Smooth muscle cell (in vitro differentiated cells): Measurements from ENCODE around the gene ACTMAP. TPM values are rescaled to one million over a fixed set of nuclear protein-coding genes. Genes with fewer than 3 reads are reported as not detected.

ENCODE experiments used
- DNase-seq: peaks from one replicate; lab custom pipeline; 2025; ENCODE audit not compliant: unreplicated experiment; lab: John Stamatoyannopoulos, UW
- H2AFZ ChIP-seq: fragments of 200-600 bp; sonication (generic); 2 replicates; pipeline ENCODE4 v1.6.0; 2016; ENCODE audit warnings: antibody characterized with exemption, low read depth, mild to moderate bottlenecking
- H3F3A ChIP-seq: fragments of 200-600 bp; sonication (generic); 2 replicates; pipeline ENCODE4 v1.6.0; 2017; ENCODE audit warnings: antibody characterized with exemption, low read depth
- H3K27ac ChIP-seq: fragments of 200-600 bp; sonication (generic); 2 replicates; pipeline ENCODE4 v1.5.1; 2016; ENCODE audit warnings: low read depth, mild to moderate bottlenecking
- H3K27me3 ChIP-seq: fragments of 200-600 bp; sonication (generic); 2 replicates; pipeline ENCODE4 v1.6.1; 2016; ENCODE audit warnings: low read depth, mild to moderate bottlenecking
- H3K36me3 ChIP-seq: fragments of 200-600 bp; sonication (generic); 2 replicates; pipeline ENCODE4 v1.5.1; 2016; ENCODE audit warnings: low read depth
- H3K4me1 ChIP-seq: fragments of 200-600 bp; sonication (generic); 2 replicates; pipeline ENCODE4 v1.5.1; 2016; ENCODE audit warnings: low read depth
- H3K4me2 ChIP-seq: fragments of 200-600 bp; sonication (generic); 2 replicates; pipeline ENCODE4 v1.6.0; 2016; ENCODE audit warnings: mild to moderate bottlenecking
- H3K4me3 ChIP-seq: fragments of 200-600 bp; sonication (generic); 2 replicates; pipeline ENCODE4 v1.5.1; 2016; ENCODE audit warnings: mild to moderate bottlenecking
- H3K79me2 ChIP-seq: fragments of 200-600 bp; sonication (generic); 2 replicates; pipeline ENCODE4 v1.6.0; 2016; ENCODE audit warnings: low read depth, mild to moderate bottlenecking
- H3K9ac ChIP-seq: fragments of 200-600 bp; sonication (generic); 2 replicates; pipeline ENCODE4 v1.6.0; 2016; ENCODE audit warnings: low read depth
- H3K9me3 ChIP-seq: fragments of 200-600 bp; sonication (generic); replicated peaks from 2 replicates; pipeline ENCODE4 v1.5.1; 2016; ENCODE audit warnings: low read depth
- H4K20me1 ChIP-seq: fragments of 200-600 bp; sonication (generic); 2 replicates; pipeline ENCODE4 v1.6.0; 2016; ENCODE audit warnings: low read depth
- CTCF ChIP-seq: fragments of 200-600 bp; sonication (generic); IDR thresholded peaks from 2 replicates; pipeline ENCODE4 v1.5.1; 2017; ENCODE audit warnings: borderline replicate concordance, mild to moderate bottlenecking, antibody characterized with exemption; ENCODE audit not compliant: insufficient read depth, poor library complexity, severe bottlenecking
- WGBS: methylation state at CpG from one replicate; pipeline ENCODE4 v1.1.7; 2016; ENCODE audit warnings: low lambda C conversion rate; 5-methylcytosine and 5-hydroxymethylcytosine counted together
- polyA plus RNA-seq: library from polyadenylated mRNA; unstranded; fragments of >200 nt; fragmentation: Nextera tagmentation; extraction: Ambion mirVana; gene quantifications from 2 replicates; pipeline ENCODE4 v1.2.1, GENCODE V29; 2016
- total RNA-seq: library from RNA; depleted of rRNA; stranded (reverse); fragments of >200 nt; gene quantifications from 2 replicates; pipeline ENCODE4 v1.2.3, GENCODE V29; 2014

ACTMAP gene
- total and polyA plus RNA-seq, 2 experiments from 2014 or later, result 2.9 to 8.6 TPM

GRCh38 chr19:40777937-40778705 is 27.8 kb upstream of the ACTMAP start, which contains the start of gene RAB4B:
Gene RAB4B (plus strand): TSS chr19:40778247. CDS start chr19:40778376, 129 bp downstream.
- H4K20me1 ChIP-seq, result no peaks in the 10 kb centered on the region
- peaks cover 7% of the 10 kb centered on the region for H3F3A ChIP-seq
- peaks cover 4% of the 10 kb centered on the region for H3K4me1 ChIP-seq
- peak within 1 kb of the TSS; percentile 60 for H3K4me3 ChIP-seq
- H2AFZ ChIP-seq, result peak within 1 kb of the TSS; percentile 57
- H3K79me2 ChIP-seq, result no peaks in the 10 kb centered on the region
- peak within 1 kb of the TSS; percentile 89 for H3K4me2 ChIP-seq
- H3K36me3 ChIP-seq, result no peaks in the 10 kb centered on the region
- TF ChIP-seq CTCF, result no peak
- H3K9me3 ChIP-seq, result no peaks in the 10 kb centered on the region
- peak within 1 kb of the TSS; percentile 92 for H3K27ac ChIP-seq
- peak within 1 kb of the TSS; percentile 78 for H3K9ac ChIP-seq
- peak; percentile 98 for DNase-seq
- H3K27me3 ChIP-seq, result no peaks in the 10 kb centered on the region
- WGBS, result under 1% methylated on average over 51 of the region's 56 CpGs

- Histone ChIP-seq H2AFZ (peak overlapping the region; percentile 57), H4K20me1 (no peaks in the 10 kb centered on the region), H3F3A (peaks cover 7% of the 10 kb centered on the region), H3K36me3 (no peaks in the 10 kb centered on the region), H3K79me2 (no peaks in the 10 kb centered on the region), H3K9ac (peak overlapping the region; percentile 78), H3K9me3 (no peaks in the 10 kb centered on the region), H3K4me1 (peaks cover 4% of the 10 kb centered on the region), H3K27me3 (no peaks in the 10 kb centered on the region), H3K4me3 (peak overlapping the region; percentile 60), H3K27ac (peak overlapping the region; percentile 92), H3K4me2 (peak overlapping the region; percentile 89)
- 1% methylated on average over 7 of the region's 10 CpGs for WGBS
- no peak for DNase-seq
- TF ChIP-seq CTCF, result no peak
These were observed 27.3 kb upstream of the ACTMAP start for GRCh38 chr19:40777645-40777936.

GRCh38 chr19:40776932-40777644 is 26.8 kb upstream of the ACTMAP start:
- Histone ChIP-seq H3K4me3 (peak overlapping the region; percentile 60), H3K27ac (peak overlapping the region; percentile 92), H3F3A (peaks cover 7% of the 10 kb centered on the region), H3K27me3 (no peaks in the 10 kb centered on the region), H4K20me1 (no peaks in the 10 kb centered on the region), H3K4me1 (peaks cover 4% of the 10 kb centered on the region), H3K9ac (peak overlapping the region; percentile 78), H2AFZ (peak overlapping the region; percentile 57), H3K36me3 (no peaks in the 10 kb centered on the region), H3K4me2 (peak overlapping the region; percentile 89), H3K79me2 (no peaks in the 10 kb centered on the region), H3K9me3 (no peaks in the 10 kb centered on the region)
- peak; percentile 73 for DNase-seq
- WGBS, result 22% methylated on average over 13 of the region's 13 CpGs
- no peak for TF ChIP-seq CTCF
